Measurements from ENCODE around the gene FZD4. TPM values are rescaled to one million over a fixed set of nuclear protein-coding genes. Genes with fewer than 3 reads are reported as not detected.
A peak's percentile ranks its signal among the peaks of the same experiment; 100 is the strongest.
"Not testable (repeated sequence)": the region's sequence is repeated elsewhere in the genome, so short reads cannot be mapped to it uniquely, and the experiment has no call there.

The FZD4 gene
- total RNA-seq, 1 experiment from 2014 or later, result 4.3 TPM

DNA sequence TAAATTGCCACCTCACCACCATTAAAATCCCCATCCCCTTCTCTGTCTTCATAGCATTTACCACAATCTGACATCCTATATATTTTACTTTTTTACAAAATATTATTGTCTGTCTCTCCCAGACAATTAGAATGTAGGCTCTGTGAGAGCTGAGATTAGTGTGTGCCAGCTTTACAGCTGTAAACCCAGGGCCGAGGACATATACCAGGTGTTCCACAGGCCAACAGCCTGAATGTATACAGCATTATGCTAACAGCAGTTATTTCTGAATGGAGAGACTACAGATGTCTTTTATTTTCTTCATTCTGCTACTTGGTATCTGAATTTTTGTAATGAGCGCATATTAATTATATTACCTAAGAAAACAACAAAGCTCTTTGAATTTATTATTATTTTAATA is 36.7 kb downstream of the FZD4 start:
- H3K4me3 ChIP-seq (ENCODE audit: insufficient read depth, low read depth, low read length), result no peak overlapping the region
- DNase-seq, result no peak
- H3K36me3 ChIP-seq (replicated peaks; ENCODE audit: control insufficient read depth, insufficient read depth, low read length), result no peaks in the 10 kb centered on the region
- no peaks in the 10 kb centered on the region for H3K27me3 ChIP-seq (ENCODE audit: control insufficient read depth, insufficient read depth, low read length)

DNA sequence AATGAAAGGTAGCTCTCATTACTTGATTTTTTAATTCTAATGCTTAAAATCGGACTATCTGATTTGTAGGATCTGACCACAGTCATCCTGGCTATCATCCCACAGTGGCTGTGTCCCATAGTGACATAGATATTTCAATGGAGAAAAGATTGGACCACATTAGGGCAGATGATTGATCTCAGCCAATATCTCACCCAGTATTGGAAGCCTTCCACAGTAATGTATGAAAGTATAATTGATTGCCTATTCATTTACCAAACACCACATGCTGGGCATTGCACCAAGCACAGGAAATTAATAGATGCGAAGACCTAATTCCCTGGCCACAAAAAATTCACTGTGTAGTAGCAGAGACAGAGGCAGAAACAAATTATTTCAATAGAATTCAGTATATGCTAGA is 37.6 kb downstream of the FZD4 start:
- Histone ChIP-seq H3K27me3 (ENCODE audit: control insufficient read depth, insufficient read depth, low read length) (no peaks in the 10 kb centered on the region), H3K4me3 (ENCODE audit: insufficient read depth, low read depth, low read length) (no peak overlapping the region), H3K36me3 (replicated peaks; ENCODE audit: control insufficient read depth, insufficient read depth, low read length) (no peaks in the 10 kb centered on the region)
- no peak for DNase-seq

DNA sequence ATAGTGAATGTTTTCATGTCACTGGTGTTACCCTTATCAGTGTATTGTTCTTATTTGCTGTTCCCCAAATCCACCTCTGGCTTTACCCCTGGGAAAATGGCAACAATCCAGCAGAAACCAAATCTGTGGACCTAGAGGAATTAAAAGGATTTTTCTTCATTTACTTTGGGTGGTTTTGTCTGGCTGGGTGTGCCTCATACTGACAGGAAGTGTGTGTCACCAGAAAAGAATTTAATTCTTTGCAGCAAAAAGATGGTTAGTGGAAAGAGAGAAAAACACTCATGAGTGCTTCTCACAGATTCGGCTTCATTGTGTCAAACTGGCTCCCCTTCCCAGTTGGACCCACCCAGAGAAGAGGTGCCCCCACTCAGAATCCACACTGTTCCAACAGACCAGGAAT is 38.9 kb downstream of the FZD4 start:
- Histone ChIP-seq H3K4me3 (ENCODE audit: insufficient read depth, low read depth, low read length) (no peak overlapping the region), H3K36me3 (replicated peaks; ENCODE audit: control insufficient read depth, insufficient read depth, low read length) (no peaks in the 10 kb centered on the region), H3K27me3 (ENCODE audit: control insufficient read depth, insufficient read depth, low read length) (no peaks in the 10 kb centered on the region)
- no peak for DNase-seq

DNA sequence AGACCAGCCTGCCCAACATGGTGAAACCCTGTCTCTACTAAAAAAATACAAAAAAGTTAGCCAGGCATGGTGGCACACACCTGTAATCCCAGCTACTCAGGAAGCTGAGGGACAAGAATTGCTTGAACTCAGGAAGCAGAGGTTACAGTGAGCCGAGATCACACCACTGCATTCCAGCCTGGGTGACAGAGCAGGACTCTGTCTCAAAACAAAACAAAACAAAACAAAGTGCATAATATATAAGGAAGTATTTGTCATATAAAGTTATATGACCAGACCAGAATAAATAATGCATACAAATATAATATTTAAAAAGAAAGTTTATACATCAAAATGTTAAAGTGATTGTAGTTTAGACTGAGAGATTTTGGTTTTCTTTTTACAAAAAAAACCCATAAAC is 39.3 kb downstream of the FZD4 start:
- DNase-seq, result not testable (repeated sequence)

DNA sequence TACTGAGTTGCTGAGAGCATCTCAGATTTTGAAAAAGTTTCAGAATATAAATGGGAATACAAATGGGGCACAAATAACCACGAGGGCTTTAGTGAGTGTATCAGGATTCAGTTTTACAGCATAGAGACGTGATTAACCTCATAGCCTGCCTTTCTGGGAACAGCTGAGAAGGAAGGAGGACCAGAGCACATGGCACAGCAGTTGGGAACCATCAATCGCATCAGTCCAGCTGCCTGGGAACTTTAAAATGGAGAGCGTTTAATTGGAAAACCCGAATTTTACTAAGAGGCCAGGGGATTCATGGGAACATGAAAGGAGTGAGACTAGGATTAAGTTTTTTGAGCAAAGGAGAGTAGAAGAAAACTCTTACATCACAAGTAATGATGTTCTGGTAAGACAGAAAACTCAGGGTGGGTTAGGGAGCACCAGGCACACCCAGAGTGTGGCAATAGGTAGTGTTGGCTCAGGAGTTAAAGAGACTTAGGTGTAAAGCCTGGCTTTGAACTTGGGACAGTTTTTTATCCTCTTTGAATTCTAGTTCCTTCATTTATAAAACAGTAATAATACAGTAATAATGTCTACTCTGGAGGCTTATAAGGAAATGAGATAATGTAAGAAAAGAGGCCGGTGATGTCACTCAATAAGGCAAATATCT is 40.2 kb downstream of the FZD4 start:
- DNase-seq, result no peak
- H3K27me3 ChIP-seq (ENCODE audit: control insufficient read depth, insufficient read depth, low read length), result no peaks in the 10 kb centered on the region
- no peaks in the 10 kb centered on the region for H3K36me3 ChIP-seq (replicated peaks; ENCODE audit: control insufficient read depth, insufficient read depth, low read length)

More for the DNA sequence above, 39.3 kb downstream of the FZD4 start:
- not testable (repeated sequence) for H3K4me3 ChIP-seq (ENCODE audit: insufficient read depth, low read depth, low read length); H3K27me3 ChIP-seq (ENCODE audit: control insufficient read depth, insufficient read depth, low read length); H3K36me3 ChIP-seq (replicated peaks; ENCODE audit: control insufficient read depth, insufficient read depth, low read length)

DNA sequence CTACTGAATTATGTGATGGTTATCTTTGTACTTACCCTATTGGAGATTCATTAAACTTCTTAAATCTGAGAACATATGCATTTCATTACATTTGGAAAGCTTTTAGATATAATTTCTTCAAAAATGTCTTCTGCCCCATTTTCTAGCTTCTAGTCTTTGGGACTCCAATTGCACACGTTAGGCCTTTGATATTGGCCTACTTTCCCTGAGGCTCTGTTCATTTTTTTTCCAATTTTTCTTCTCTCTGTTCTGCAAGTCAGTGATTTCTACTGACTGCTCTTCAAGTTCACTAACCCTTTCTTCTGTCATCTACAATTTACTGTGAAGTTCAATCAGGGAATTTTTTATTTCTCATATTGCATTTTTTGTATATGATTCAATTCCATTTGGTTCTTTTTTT is 43.0 kb downstream of the FZD4 start:
- Histone ChIP-seq H3K4me3 (ENCODE audit: insufficient read depth, low read depth, low read length) (no peak overlapping the region), H3K36me3 (replicated peaks; ENCODE audit: control insufficient read depth, insufficient read depth, low read length) (no peaks in the 10 kb centered on the region), H3K27me3 (ENCODE audit: control insufficient read depth, insufficient read depth, low read length) (no peaks in the 10 kb centered on the region)
- no peak for DNase-seq

More for the DNA sequence above, 40.2 kb downstream of the FZD4 start:
- no peak overlapping the region for H3K4me3 ChIP-seq (ENCODE audit: insufficient read depth, low read depth, low read length)

DNA sequence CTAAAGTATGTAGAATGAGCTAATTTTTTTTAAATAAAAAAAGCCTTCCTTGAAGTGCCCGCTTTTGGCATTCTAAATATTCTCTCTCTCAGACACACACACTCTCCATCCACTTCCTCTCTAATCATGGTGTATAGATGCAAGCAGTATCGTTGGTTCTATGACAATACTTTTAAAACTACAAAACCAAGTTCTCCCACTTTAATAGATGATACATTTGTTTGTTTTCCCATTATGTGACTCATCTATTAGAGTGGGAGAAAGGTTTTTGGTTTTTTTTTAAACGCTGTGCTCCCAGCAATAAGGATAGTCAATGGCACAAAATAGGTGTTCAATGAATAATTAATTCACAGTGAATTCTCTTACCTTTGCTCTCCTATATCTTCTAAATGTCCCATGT is 44.6 kb downstream of the FZD4 start:
- H3K4me3 ChIP-seq (ENCODE audit: insufficient read depth, low read depth, low read length), result no peak overlapping the region
- no peak for DNase-seq
- no peaks in the 10 kb centered on the region for H3K36me3 ChIP-seq (replicated peaks; ENCODE audit: control insufficient read depth, insufficient read depth, low read length)
- H3K27me3 ChIP-seq (ENCODE audit: control insufficient read depth, insufficient read depth, low read length), result no peaks in the 10 kb centered on the region

DNA sequence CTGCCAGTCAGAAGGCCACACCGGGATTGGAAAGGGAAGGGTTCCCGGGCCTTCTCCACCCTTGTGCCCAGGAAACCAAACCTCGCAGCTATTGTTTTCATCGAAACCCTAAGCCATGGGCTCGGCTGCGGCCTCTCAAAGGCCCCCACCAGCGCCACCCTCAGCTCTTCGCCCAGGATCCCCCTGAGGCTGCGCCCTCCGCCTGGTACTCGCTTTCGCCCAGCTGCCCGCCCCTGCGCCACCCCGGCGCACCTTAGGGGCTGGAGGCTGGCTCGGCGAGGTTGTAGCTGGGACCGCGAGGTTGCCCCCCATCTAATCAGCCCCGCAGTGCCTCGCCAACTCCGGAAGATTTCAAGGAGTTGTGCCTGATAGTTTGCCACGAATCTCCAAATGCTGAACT is 49.0 kb downstream of the FZD4 start:
- H3K4me3 ChIP-seq (ENCODE audit: insufficient read depth, low read depth, low read length), result no peak overlapping the region
- H3K36me3 ChIP-seq (replicated peaks; ENCODE audit: control insufficient read depth, insufficient read depth, low read length), result no peaks in the 10 kb centered on the region
- DNase-seq, result peak; percentile 32
- no peaks in the 10 kb centered on the region for H3K27me3 ChIP-seq (ENCODE audit: control insufficient read depth, insufficient read depth, low read length)

DNA sequence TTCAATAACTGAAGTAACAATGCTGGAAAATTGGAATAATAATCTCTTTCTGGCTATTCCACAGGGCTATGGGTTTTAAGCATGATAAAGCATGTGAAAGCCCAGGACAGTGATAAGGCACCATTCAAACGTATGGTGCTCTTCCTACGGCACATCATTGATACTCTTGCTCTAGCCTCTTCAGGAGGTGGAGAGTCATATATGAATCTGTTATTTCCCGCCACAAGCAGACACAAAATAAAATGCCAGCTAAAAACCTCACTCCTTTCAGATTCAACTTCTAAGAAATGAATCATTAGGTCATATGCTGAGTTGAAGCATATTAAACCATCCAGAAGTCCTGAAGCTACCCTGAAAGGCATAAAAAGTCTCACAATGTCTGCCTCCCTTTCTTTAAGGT is 49.9 kb downstream of the FZD4 start:
- Histone ChIP-seq H3K4me3 (ENCODE audit: insufficient read depth, low read depth, low read length) (no peak overlapping the region), H3K27me3 (ENCODE audit: control insufficient read depth, insufficient read depth, low read length) (no peaks in the 10 kb centered on the region), H3K36me3 (replicated peaks; ENCODE audit: control insufficient read depth, insufficient read depth, low read length) (no peaks in the 10 kb centered on the region)
- no peak for DNase-seq

DNA sequence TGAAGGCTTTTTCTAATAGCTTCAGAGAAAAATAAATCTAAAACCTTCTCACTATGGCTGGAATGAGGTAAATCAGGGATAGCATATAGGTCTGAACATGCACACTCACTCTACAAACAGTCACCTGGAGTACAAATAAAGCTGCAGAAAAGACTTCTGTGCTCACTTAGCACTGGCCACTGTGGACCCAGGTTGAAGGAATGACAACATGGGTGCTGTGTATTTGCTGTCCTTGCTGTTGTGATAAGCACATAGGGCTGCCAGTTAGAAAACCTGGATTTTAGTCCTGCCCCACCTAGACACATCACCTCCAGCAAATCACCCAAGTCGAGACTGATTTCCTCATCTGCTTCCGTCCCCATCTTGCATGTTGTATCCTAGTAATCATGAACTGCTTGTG is 51.2 kb downstream of the FZD4 start:
- no peaks in the 10 kb centered on the region for H3K36me3 ChIP-seq (replicated peaks; ENCODE audit: control insufficient read depth, insufficient read depth, low read length)
- DNase-seq, result no peak
- H3K4me3 ChIP-seq (ENCODE audit: insufficient read depth, low read depth, low read length), result no peak overlapping the region
- no peaks in the 10 kb centered on the region for H3K27me3 ChIP-seq (ENCODE audit: control insufficient read depth, insufficient read depth, low read length)

DNA sequence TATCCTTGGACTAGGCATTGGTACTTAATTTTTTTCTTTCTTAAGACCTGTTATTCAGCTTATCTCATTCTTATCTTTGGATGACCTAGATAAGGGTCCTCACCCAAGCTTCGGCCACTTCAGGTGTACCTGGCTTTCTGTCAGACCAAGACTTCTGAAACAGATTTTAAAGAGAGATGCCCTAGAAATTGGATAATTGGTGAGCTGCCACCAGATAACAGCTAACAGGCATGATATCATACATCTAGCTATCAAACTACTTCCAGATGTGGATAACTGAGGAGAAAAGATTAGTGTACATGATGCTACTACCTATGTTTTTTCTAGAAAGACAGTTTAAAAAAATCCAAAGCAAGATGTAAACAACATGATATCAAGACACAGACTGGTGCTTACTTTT is 52.9 kb downstream of the FZD4 start:
- no peaks in the 10 kb centered on the region for H3K36me3 ChIP-seq (replicated peaks; ENCODE audit: control insufficient read depth, insufficient read depth, low read length)
- DNase-seq, result no peak
- no peak overlapping the region for H3K4me3 ChIP-seq (ENCODE audit: insufficient read depth, low read depth, low read length)
- H3K27me3 ChIP-seq (ENCODE audit: control insufficient read depth, insufficient read depth, low read length), result no peaks in the 10 kb centered on the region

DNA sequence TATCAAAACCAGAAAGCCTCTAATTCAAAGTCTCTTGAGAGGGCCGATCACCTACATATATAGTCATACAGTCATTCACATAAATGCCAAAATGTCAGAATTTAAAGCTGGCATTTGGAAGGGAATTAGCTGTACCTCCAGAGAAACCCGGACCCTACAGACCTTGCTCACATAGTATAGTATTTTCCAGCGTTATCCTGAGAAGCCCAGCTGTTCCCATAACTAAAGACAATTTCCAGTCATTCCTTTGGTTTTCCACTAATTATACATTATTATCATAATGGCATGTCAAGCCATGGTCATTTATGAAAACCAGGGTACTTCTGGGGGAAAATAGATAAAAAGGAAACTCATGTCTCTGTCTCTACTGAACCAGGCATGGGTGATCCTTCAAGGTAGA is 53.6 kb downstream of the FZD4 start:
- no peaks in the 10 kb centered on the region for H3K36me3 ChIP-seq (replicated peaks; ENCODE audit: control insufficient read depth, insufficient read depth, low read length)
- H3K4me3 ChIP-seq (ENCODE audit: insufficient read depth, low read depth, low read length), result no peak overlapping the region
- DNase-seq, result no peak
- no peaks in the 10 kb centered on the region for H3K27me3 ChIP-seq (ENCODE audit: control insufficient read depth, insufficient read depth, low read length)

DNA sequence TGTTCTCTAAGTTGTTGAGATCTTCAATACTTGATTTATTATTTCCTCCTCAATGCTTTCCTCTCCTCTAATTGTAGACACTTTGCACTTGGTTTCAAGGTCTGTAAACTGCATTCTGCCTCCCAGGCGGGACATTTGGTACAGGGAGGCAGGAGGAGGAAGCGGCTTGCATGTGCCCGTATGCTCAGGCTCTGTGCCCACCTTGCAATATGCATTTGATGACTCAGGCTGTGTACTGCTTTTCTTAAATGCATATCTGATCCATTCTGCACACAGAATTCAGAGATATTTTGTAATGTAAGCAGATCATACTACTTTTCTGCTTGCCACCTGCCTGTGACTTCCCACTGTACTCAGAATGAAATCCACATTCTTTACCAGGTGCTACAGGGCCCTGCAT is 55.0 kb downstream of the FZD4 start:
- H3K36me3 ChIP-seq (replicated peaks; ENCODE audit: control insufficient read depth, insufficient read depth, low read length), result no peaks in the 10 kb centered on the region
- no peak for DNase-seq
- H3K27me3 ChIP-seq (ENCODE audit: control insufficient read depth, insufficient read depth, low read length), result no peaks in the 10 kb centered on the region
- H3K4me3 ChIP-seq (ENCODE audit: insufficient read depth, low read depth, low read length), result no peak overlapping the region

DNA sequence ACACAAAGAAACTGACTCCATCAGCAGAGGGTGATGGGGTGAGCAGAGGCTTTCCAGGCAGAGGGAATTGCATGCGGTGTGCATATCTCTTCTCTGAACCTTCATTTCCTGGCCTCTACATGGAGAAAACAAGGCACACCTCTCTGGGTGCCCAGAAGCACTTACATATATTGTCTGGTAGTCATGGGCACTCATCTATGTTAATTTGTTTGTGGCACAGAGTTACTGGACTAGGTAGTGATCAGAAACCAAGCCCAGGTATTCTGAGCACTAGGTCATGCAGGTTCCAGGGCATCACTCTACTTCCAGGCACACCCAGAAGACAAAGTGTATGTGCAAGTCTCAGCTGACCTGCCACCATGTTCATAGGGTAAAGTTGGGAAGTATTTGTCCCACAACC is 56.5 kb downstream of the FZD4 start:
- no peak for DNase-seq
- no peaks in the 10 kb centered on the region for H3K36me3 ChIP-seq (replicated peaks; ENCODE audit: control insufficient read depth, insufficient read depth, low read length)
- H3K4me3 ChIP-seq (ENCODE audit: insufficient read depth, low read depth, low read length), result no peak overlapping the region
- no peaks in the 10 kb centered on the region for H3K27me3 ChIP-seq (ENCODE audit: control insufficient read depth, insufficient read depth, low read length)

DNA sequence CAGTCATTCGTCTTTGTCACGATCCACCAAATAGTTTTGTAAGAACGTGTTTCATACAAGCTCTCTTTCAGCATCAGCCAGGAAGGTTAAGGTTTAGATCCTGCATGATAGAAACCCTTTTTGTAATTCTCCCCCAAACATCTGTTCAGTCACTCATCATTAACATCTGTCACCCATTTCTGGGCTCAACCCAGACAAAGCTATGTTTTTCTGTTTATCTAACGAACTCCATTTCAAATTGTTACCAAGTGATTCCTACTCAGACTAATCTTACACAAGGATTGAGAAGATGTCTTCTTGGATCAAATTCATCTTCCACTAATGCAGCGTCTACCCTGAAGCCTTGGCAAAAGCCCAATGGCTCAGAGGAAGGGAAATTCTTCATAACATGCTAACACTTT is 58.8 kb downstream of the FZD4 start:
- DNase-seq, result no peak
- Histone ChIP-seq H3K36me3 (replicated peaks; ENCODE audit: control insufficient read depth, insufficient read depth, low read length) (no peaks in the 10 kb centered on the region), H3K27me3 (ENCODE audit: control insufficient read depth, insufficient read depth, low read length) (no peaks in the 10 kb centered on the region), H3K4me3 (ENCODE audit: insufficient read depth, low read depth, low read length) (no peak overlapping the region)

All from H7 (cell line).